BJ (cell line): ENCODE measurements around the gene PRDM16. TPM values are rescaled to one million over a fixed set of nuclear protein-coding genes. Genes with fewer than 3 reads are reported as not detected.

Experiments used
- CTCF ChIA-PET: fragments of 350-600 bp; formaldehyde crosslinking; extraction: SDS; loops from one replicate; lab custom pipeline; 2021; ENCODE audit warnings: antibody characterized with exemption, inconsistent platforms; lab: Yijun Ruan, JAX
- POLR2A ChIA-PET: fragments of 300-600 bp; sonication (Branson Sonifier 250); formaldehyde crosslinking; extraction: SDS; loops from one replicate; lab custom pipeline; 2021; ENCODE audit warnings: antibody characterized with exemption; lab: Charles Lee
- DNase-seq: peaks from one replicate; pipeline ENCODE4 v3.0.0-alpha.2; 2011; ENCODE audit warnings: low read depth
- H3K27me3 ChIP-seq: 2 replicates; pipeline ENCODE4 v1.6.0; 2011; ENCODE audit warnings: low read length; ENCODE audit not compliant: control insufficient read depth, insufficient read depth
- H3K36me3 ChIP-seq: 2 replicates; pipeline ENCODE4 v1.5.1; 2011; ENCODE audit warnings: low read length; ENCODE audit not compliant: control insufficient read depth, insufficient read depth
- H3K4me3 ChIP-seq: 2 replicates; pipeline ENCODE4 v1.5.1; 2011; ENCODE audit warnings: low read depth, mild to moderate bottlenecking, control low read depth, low read length
- CTCF ChIP-seq: IDR thresholded peaks from 2 replicates; pipeline ENCODE4 v1.5.1; 2011; ENCODE audit warnings: low read depth, mild to moderate bottlenecking, control low read depth, inconsistent platforms, low read length, moderate library complexity; ENCODE audit not compliant: insufficient read depth
- polyA plus RNA-seq: library from polyadenylated mRNA; depleted of rRNA; stranded (reverse); fragments of >200 nt; gene quantifications from 2 replicates; pipeline ENCODE4 v1.2.3, GENCODE V29; 2011

Gene PRDM16
- polyA plus RNA-seq, 1 experiment = 0.02 TPM

- Histone ChIP-seq H3K36me3 (no peaks in the 10 kb centered on the region), H3K27me3 (no peaks in the 10 kb centered on the region), H3K4me3 (no peak overlapping the region)
- no peak for DNase-seq
- CTCF ChIA-PET = no interaction called here
- POLR2A ChIA-PET = no interaction called here
- TF ChIP-seq CTCF = no peak
Observed at GRCh38 chr1:3116150-3116510, 47.1 kb downstream of the PRDM16 start.

GRCh38 chr1:3116560-3116959 lies 47.6 kb downstream of the PRDM16 start:
- Histone ChIP-seq H3K27me3 (no peaks in the 10 kb centered on the region), H3K4me3 (no peak overlapping the region), H3K36me3 (no peaks in the 10 kb centered on the region)
- no peak for DNase-seq
- ChIA-PET POLR2A (no interaction called here), CTCF (no interaction called here)
- no peak for TF ChIP-seq CTCF

GRCh38 chr1:3117879-3118278 lies 48.9 kb downstream of the PRDM16 start:
- POLR2A ChIA-PET = no interaction called here
- Histone ChIP-seq H3K27me3 (no peaks in the 10 kb centered on the region), H3K36me3 (no peaks in the 10 kb centered on the region), H3K4me3 (no peak overlapping the region)
- CTCF ChIA-PET = no interaction called here
- DNase-seq = no peak
- TF ChIP-seq CTCF = no peak

- no peaks in the 10 kb centered on the region for H3K27me3 ChIP-seq
- no peak overlapping the region for H3K4me3 ChIP-seq
- DNase-seq = no peak
- no peaks in the 10 kb centered on the region for H3K36me3 ChIP-seq
- POLR2A ChIA-PET = no interaction called here
- no peak for TF ChIP-seq CTCF
- CTCF ChIA-PET = no interaction called here
Observed at GRCh38 chr1:3119061-3119460, 50.1 kb downstream of the PRDM16 start.

- no peak for DNase-seq
- POLR2A ChIA-PET = no interaction called here
- no peak for TF ChIP-seq CTCF
- Histone ChIP-seq H3K27me3 (no peaks in the 10 kb centered on the region), H3K36me3 (no peaks in the 10 kb centered on the region), H3K4me3 (no peak overlapping the region)
- CTCF ChIA-PET = no interaction called here
Observed at GRCh38 chr1:3119725-3120124, 50.7 kb downstream of the PRDM16 start.
